Occipital lobe (tissue), 2 donors: ENCODE measurements around the gene MITF. TPM values are rescaled to one million over a fixed set of nuclear protein-coding genes. Genes with fewer than 3 reads are reported as not detected.

Source experiments
- DNase-seq: peaks from one replicate; lab custom pipeline; 2025; lab: John Stamatoyannopoulos, UW
- total RNA-seq: library from RNA; depleted of rRNA; stranded (reverse); fragments of >200 nt; gene quantifications from one replicate; pipeline ENCODE4 v1.2.3, GENCODE V29; 2014

The MITF gene
- total RNA-seq, 1 donor from 2014 or later: 2.7 TPM

- DNase-seq: no peak
These were observed 99.0 kb downstream of the MITF start for GRCh38 chr3:69838217-69838616.

- DNase-seq: no peak
These were observed 99.6 kb downstream of the MITF start for GRCh38 chr3:69838696-69839515.

DNA sequence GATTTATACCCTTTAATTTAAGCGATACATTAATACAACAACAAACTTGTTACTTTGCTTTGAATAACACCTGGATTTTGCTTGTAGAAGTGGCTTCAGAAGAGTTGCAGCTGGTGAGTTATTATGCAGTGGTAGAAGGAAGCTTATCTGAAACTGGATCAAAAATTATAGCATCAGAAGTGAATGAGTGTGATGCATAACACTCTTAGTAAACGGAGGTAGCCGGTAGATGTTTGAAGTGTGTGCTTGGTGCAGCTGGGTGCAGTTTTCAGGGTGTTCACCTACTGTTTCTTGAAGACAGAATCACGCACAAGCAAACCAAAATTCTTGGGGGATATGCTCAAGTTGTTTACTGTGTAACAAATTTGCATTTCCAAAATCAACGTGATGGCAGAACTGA lies 103.1 kb downstream of the MITF start:
- DNase-seq: no peak

DNA sequence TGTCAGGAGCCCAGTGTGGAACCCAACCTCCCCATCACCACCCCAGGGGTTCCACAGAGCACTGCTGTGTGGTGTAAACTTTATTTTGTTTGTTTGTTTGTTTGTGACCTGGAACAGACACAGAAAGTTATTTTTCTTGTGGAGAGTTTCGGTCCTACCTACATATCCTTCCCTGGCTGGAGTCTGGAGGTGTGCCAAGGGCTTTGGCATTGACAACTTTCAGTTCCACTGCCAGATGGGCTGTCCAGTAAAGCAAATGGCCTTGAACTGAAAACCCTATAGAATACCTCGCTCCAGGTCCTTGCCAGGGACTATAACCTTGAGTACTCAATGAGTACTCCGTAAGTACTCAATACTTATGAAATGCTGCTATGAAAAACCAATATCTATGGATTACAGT lies 103.5 kb downstream of the MITF start:
- DNase-seq: no peak

GRCh38 chr3:69844706-69845105 lies 105.4 kb downstream of the MITF start:
- DNase-seq: no peak

DNA sequence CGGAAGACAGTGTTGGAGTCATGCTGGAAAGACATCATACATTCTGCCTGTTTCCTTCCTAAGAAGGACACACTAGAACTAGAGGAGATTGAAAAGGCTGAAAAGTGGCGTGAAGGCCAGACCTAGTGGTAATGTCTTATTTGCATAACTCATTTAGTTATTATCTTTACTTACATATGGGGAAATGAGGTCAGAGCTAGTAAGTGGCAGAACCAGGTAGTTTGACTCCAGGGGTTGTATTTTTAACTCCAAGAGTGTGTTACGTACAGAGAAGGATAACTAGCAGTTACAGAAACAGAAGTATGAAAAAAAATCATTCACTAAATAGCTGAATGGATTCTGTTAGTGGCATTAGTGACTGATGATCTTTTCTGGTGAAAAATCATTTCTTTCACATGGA lies 108.0 kb downstream of the MITF start:
- DNase-seq: no peak

DNA sequence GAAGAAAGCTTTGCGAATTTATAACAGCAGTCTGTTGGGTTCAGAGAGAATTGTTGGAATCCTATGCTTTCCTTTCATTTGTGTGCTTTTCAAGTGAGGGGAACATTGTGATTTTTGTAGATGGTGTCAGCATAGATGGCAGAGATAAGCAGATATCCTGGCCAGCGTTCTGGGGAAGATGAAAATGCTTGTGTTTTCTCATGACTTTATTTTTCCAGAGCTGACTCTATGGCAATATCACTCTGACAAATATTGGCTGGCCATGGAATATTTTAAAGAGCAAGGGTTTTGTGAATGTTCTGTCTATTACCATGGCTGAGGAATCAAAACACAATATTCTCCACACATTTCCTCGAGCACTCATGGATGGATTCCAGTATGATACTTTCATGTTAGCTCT lies 108.8 kb downstream of the MITF start:
- DNase-seq: no peak

DNA sequence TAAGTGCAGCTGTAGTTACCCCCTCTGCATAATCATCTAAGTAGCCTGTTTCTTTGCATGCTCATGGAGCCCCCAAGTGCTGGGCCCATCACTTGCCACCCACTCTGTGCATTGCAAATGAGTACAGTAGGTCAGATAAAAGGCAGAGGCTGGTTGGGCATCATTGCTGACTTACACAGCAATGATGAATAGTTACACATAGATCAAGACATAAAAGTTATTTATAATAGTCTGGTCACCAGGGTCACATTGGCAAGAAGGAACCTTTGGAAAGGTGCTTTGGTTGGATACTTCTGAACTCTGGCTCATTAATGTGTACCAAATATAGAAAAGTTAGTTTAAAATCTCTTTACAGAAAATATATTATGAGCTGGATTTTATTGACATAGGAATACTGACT lies 111.6 kb downstream of the MITF start:
- DNase-seq: no peak

DNA sequence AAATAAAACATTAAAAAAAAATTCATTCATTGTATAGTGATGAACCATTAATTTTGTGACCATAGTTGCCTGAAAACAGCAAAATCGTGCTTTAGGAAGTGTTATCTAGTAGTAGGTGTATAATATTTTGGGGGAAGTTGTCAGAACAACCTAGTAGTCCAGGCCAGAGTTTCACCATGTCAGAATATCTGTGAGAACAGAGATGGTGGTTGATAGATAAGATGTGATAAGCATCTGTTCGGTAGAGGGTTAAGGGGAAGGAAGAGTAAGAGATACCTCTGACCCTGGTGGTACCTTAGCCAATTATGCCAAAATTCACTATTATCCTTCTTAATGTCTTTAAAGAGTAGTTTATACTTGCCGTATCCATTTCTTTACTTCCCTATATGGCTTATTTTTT lies 113.8 kb downstream of the MITF start:
- no peak for DNase-seq

DNA sequence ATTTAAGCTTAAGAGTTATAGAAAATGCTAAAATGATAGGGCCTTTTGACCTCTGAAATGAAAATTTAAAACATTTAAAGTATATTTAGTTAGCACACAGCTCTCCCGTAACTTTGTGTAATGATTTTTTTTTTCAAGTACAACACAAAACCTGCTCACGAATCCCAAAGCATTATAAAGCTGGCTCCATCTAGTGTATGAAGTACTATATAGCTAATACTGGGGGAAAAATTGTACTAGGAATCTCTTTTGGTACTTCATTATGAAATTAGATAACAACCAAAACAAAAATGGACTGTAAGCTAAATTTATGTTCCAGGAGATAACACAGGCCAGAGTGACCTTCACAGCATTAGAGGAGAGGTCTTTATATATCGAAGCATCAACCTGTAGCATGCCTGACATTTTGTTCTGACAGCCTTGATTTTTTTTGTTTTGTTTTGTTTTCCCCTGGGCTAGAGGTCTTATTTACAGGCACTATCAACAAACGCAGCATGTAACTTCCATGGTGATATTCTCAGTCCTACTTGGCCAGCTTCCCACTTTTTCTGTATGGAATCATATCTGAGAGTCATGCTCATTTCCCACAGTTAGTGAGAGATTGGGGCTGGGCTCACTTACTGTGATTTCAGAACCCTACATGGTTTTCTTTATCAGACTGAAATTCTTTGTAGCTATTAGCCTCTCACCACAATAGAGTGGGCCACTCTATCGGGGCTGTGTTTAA lies 116.3 kb downstream of the MITF start:
- no peak for DNase-seq

DNA sequence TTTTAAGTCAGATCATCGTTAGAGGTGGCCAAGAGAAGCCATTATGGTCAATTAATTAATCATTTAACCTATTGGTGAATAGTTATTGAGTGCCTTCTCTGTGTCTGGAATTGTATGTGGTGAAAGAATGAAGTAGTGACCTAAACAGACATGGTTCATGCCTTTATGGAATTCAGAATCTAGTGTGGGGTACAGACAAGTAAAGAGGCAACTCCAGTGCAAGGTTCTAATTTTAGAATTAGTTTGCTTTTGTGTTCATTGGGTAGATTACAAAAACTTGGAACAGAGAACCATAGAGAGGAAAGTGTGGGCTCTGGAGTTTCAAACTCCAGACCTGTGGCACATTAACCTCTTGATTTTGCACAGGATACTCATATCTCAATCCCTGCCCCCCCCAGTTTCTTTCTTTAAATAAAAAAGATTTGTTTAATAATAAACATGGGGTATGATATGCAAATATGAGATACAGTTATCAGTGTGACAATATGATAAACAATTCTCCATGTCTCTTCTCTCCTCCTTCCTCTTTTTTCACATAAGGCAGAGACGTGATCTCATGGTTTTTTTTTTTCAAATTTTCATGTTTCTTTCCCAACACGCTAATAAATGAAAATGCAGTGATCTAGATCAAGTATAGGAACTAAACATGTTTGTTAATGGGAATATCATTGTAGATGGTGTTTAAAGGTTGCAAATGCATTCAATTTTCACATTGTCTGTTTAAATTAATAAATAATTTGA lies 117.9 kb downstream of the MITF start:
- DNase-seq: no peak

- no peak for DNase-seq
These were observed 122.3 kb downstream of the MITF start for GRCh38 chr3:69861556-69861955.

DNA sequence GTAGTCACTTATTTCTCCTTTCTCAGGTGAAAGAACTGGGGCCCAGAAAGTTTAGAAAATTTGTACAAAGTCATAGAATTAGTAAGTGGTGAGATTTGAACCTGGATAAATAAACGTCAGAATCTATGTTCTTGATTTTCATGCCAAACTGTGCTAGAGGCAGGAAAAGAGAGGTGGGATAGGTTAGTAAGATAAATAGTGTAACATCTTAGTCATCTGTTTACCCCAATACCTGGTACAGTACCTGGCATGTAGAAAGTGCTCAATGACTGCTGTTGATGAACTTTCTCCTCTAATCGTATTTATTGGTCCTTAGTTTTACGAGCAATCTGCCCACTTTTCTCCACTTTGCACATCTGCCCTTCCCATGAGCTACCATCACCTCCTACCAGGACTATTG lies 124.9 kb downstream of the MITF start:
- no peak for DNase-seq

DNA sequence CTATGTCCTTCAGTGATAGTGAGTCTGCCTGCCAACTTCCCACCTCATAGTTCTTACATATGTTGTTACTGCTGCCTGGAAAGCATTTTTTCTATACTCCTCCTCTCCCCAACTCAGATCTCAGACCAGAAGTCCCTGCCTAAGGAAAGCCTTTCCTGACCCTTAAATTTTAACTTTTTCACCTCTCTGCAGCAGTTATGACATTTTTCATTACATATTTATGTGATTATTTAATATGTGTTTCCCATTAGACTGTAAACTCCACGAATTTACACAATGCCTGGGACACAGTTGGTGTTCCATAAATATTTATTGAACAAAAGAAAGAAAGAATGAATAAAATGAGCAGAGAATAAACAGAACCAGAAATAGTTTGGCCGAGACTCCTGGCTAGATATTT lies 125.5 kb downstream of the MITF start:
- no peak for DNase-seq

DNA sequence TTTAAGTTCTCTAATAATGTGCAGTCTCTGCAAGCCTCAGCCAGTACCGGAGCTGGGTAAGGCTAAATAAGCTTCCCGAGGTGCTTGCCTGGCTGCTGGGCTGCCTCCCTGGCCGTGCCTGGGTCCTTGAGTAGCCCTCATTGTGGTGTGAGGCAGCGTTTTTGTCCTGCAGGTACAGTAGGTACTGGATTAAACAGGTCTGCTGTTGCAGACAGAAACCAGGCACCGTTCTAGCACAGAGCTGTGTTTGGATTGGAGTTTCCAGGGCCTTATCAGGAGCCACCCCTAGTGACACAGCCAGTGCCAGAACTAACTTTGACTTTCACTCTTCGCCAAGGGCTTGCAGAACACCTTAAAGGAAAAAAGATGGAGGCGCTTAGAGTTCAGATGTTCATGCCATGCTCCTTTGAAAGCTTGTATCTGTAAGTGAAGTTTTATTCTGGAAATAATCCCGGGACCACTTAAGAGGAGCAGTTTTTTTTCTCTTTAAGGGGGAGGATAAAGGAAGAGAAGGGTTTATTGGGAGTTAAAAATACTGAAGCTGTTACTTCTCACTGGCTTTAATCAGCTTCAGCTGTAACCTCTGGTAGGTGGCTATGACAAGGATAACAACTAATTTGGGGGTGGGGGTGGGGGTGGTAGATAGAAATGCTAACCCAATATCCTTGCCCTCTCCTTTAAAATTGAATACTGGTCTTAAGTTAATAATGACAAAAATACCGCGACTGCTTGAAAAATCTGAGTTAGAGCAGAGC lies 126.8 kb downstream of the MITF start:
- no peak for DNase-seq

- no peak for DNase-seq
These were observed 127.9 kb downstream of the MITF start for GRCh38 chr3:69866988-69867720.

DNA sequence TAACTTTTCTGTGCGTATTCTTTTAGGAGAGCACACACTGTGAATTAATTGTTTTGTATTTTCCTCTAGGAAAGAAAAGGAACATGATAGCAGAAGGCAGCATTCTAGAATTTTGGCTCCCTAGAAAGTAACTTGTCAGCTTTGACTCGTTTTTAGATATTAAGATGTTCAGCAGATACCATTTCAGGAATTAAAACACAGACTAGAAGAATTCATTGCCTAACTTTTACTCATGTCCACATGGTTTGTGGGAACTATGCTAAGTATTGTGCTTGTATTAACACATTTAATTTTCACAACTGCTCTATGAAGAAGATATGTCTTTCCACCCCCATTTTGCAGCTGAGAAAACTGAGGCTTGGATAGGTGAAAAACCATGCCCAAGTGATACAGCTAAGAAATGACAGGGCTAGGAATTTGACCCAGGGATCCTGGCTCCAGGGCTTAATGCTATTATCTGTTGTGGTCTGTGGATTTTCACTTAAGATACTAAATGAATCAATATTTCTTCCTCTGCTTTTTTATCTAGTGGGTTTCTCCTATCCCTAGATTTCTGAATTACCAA lies 128.8 kb downstream of the MITF start:
- no peak for DNase-seq

- DNase-seq: no peak
These were observed 129.7 kb downstream of the MITF start for GRCh38 chr3:69868841-69869420.

DNA sequence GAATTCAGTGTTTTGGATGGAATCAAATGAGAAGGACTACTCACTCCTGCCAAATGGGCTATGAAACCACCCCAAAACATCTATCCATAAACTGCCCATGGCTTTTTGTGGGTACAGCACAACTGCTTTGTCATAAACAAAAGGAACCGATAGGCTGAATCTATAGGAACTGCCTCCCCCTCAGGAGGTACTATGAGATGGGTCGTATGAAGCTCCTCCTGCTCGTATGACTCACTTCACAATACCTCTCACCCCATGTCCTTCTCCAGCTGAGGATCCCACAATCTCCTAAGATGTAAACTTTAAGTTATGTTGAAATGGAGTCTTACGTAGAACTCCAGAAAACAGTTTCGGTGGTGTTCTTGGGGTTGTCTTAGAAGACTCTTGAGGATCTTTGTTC lies 130.4 kb downstream of the MITF start:
- no peak for DNase-seq

DNA sequence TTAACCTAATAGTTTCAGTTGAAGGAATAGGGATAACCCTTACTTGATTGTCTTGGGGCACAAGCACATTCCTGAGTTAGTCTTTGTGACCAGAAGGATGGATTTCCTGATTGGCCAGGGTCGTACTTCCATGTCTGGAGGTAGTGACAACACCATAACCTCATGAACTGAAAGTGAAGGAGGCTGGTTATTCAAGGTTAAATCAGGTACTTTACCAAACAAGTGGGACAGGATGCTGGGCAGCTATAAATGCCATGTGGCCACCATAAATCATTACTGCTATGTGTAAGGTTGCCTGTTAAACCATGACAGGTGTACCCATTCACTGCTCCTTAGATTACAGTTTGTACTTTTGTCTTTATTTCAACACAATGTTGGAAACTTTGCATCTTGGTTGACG lies 132.0 kb downstream of the MITF start:
- DNase-seq: no peak
